Glutamatergic neuron (in vitro differentiated cells): ENCODE data around the gene TRIM63. TPM values are rescaled to one million over a fixed set of nuclear protein-coding genes. Genes with fewer than 3 reads are reported as not detected.

Source experiments
- DNase-seq: peaks from one replicate; pipeline ENCODE4 v3.0.0; 2022
- H3K27ac Mint-ChIP-seq: one replicate; pipeline ENCODE4 v1.8.0; 2020; ENCODE audit warnings: mild to moderate bottlenecking, mixed read lengths, inconsistent platforms; ENCODE audit not compliant: unreplicated experiment
- H3K27me3 Mint-ChIP-seq: one replicate; pipeline ENCODE4 v1.8.0; 2020; ENCODE audit warnings: mild to moderate bottlenecking, moderate library complexity, mixed read lengths, inconsistent platforms; ENCODE audit not compliant: unreplicated experiment
- H3K36me3 Mint-ChIP-seq: one replicate; pipeline ENCODE4 v1.8.0; 2020; ENCODE audit warnings: mild to moderate bottlenecking, mixed read lengths, inconsistent platforms; ENCODE audit not compliant: unreplicated experiment
- H3K4me1 Mint-ChIP-seq: one replicate; pipeline ENCODE4 v1.8.0; 2020; ENCODE audit warnings: mild to moderate bottlenecking, low read depth, mixed read lengths, inconsistent platforms; ENCODE audit not compliant: unreplicated experiment
- H3K4me3 Mint-ChIP-seq: one replicate; pipeline ENCODE4 v1.8.0; 2020; ENCODE audit warnings: mild to moderate bottlenecking, mixed read lengths, inconsistent platforms; ENCODE audit not compliant: unreplicated experiment
- H3K9me3 Mint-ChIP-seq: one replicate; pipeline ENCODE4 v1.8.0; 2020; ENCODE audit warnings: mild to moderate bottlenecking, moderate library complexity, mixed read lengths, inconsistent platforms; ENCODE audit not compliant: unreplicated experiment
- total RNA-seq: library from RNA; stranded (reverse); fragmentation: NEBNext Ultra II Directional; extraction: Animal tissue kit (Norgen Biotek cat#: 25700); gene quantifications from one replicate; pipeline ENCODE4 v1.2.1, GENCODE V29; 2021; ENCODE audit not compliant: unreplicated experiment
- TF ChIP-seq, protein P1 (sequence below): fragments of 200-600 bp; sonication (generic); IDR thresholded peaks from one replicate; pipeline ENCODE4 v1.5.0; 2021; ENCODE audit not compliant: partially characterized antibody, unreplicated experiment

The TRIM63 gene
- total RNA-seq, 1 donor from 2014 or later = not detected

DNA sequence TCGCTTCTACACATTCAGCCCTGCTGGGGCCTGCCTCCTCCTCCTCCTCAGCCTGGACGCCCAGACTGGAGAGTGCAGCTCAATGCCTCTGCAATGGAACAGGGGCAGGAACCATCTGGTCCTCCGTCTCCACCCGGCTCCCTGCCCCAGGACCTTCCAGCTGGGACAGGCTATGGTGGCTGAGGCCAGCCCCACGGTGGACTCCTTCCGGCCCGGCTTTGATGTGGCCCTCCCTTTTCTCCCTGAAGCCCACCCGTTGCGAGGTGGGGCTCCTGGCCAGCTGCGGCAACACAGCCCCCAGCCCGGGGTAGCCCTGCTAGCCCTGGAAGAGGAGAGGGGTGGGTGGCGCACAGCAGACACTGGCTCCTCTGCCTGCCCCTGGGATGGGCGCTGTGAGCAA, 44.4 kb downstream of the TRIM63 start:
- Mint-ChIP-seq H3K36me3 (no peaks in the 10 kb centered on the region), H3K4me1 (peaks cover 15% of the 10 kb centered on the region), H3K27me3 (peaks cover 9% of the 10 kb centered on the region), H3K9me3 (no peaks in the 10 kb centered on the region), H3K27ac (no peak overlapping the region), H3K4me3 (no peak overlapping the region)
- TF ChIP-seq, protein P1, sequence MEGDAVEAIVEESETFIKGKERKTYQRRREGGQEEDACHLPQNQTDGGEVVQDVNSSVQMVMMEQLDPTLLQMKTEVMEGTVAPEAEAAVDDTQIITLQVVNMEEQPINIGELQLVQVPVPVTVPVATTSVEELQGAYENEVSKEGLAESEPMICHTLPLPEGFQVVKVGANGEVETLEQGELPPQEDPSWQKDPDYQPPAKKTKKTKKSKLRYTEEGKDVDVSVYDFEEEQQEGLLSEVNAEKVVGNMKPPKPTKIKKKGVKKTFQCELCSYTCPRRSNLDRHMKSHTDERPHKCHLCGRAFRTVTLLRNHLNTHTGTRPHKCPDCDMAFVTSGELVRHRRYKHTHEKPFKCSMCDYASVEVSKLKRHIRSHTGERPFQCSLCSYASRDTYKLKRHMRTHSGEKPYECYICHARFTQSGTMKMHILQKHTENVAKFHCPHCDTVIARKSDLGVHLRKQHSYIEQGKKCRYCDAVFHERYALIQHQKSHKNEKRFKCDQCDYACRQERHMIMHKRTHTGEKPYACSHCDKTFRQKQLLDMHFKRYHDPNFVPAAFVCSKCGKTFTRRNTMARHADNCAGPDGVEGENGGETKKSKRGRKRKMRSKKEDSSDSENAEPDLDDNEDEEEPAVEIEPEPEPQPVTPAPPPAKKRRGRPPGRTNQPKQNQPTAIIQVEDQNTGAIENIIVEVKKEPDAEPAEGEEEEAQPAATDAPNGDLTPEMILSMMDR = no peak
- no peak for DNase-seq

DNA sequence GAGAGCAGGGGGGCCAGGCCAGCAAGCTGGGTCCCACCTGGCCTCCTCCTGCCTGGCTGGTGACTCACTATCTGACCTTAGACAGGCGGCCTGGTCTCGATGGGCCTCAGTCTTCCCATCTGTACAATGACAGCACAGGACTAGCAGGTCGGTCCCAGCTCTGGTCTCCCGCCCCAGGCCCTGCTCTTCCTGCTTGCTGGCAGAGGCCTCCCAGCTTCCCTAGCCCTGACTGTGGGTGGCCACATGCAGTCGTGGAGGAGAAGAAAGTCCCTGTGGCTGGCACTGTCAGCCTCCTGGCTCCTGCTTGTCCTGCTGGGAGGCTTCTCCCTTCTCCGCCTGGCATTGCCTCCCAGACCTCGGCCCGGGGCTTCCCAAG, 45.0 kb downstream of the TRIM63 start:
- Mint-ChIP-seq H3K27me3 (peaks cover 9% of the 10 kb centered on the region), H3K9me3 (no peaks in the 10 kb centered on the region), H3K27ac (peak overlapping the region; percentile 43), H3K36me3 (no peaks in the 10 kb centered on the region), H3K4me1 (peaks cover 15% of the 10 kb centered on the region), H3K4me3 (no peak overlapping the region)
- no peak for DNase-seq
- TF ChIP-seq, protein P1 = no peak

DNA sequence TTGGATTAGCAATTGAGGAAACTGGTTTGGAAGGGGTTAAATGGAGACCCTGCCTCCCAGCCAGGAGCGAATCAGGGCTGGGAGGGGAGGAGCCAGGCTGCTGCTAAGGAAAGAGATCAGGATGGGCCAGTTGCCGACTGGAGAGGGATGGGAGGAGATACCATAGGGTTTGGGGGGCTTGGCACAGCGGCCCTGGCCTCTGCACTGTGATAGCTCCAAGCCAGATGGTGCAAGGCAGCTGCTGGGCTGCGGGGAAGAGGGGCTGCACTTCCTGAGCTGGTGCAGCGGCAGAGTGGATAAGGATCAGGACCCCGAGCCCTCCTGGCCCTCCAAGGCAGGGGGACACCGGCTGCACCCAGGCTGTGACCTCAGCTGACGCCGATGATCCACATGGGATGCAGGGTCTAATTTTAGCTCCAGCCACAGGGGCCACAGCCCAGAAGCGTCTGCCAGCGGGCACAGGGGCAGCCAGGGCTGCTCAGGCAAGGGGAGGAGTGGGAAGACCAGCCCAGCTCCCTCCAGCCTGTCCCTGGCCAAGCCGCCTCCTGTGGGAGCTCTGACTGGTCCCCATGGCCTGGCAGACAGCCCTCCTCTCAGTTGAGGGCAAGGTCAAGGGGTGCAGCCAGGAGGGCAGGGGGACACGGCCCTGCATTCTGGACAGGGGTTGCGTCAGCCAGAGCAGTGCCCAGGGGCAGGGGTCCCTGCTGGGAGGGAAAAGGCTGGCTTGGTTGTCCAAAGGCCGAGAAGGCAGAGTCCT, 45.6 kb downstream of the TRIM63 start, which contains the start of gene EXTL1:
Gene EXTL1, plus strand, starts transcription at position 129 of the 757 bp plus-strand sequence. CDS start 872 bp downstream, outside the sequence.
- Mint-ChIP-seq H3K36me3 (no peaks in the 10 kb centered on the region), H3K4me3 (peak within 1 kb of the TSS; percentile 96), H3K27ac (peak within 1 kb of the TSS; percentile 96), H3K4me1 (peaks cover 19% of the 10 kb centered on the region), H3K9me3 (no peaks in the 10 kb centered on the region), H3K27me3 (peaks cover 10% of the 10 kb centered on the region)
- TF ChIP-seq, protein P1 = no peak
- DNase-seq = peak; percentile 80

DNA sequence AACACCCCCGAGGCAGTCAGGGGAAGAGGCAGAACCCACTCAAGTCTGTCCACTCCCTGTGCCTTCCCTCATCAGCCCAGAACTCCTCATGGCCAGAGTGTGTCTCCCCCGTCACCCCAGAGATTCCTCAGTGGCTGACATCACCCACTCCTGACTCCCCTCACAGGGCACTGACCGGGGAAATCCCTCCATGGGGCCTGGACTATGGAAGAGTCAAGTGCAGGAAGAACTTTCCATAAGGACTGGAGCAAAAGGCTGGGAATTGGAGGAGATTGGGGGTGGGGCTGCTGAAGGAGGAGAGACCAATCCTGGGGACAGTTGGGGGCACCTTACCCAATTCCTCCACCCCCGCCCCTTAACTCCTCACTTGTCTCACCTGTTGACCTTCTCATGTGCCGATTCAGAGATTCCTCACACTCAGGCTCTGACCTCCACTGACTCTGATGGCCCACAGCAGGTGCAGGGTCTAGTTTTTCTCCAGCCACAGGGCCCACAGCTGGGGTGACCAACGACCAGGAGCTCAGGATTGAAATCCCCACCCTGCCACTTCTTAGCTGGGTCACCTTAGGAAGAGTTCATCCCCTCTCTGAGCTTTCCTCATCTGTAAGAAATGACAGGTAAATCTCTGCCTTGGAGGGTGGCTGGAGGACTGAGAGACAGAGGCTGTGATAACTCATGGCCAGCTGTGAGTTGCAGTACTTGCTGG, 46.3 kb downstream of the TRIM63 start:
- Mint-ChIP-seq H3K9me3 (no peaks in the 10 kb centered on the region), H3K36me3 (no peaks in the 10 kb centered on the region), H3K4me3 (peak overlapping the region; percentile 96), H3K4me1 (peaks cover 24% of the 10 kb centered on the region), H3K27ac (peak overlapping the region; percentile 96), H3K27me3 (peaks cover 10% of the 10 kb centered on the region)
- TF ChIP-seq, protein P1 = no peak
- no peak for DNase-seq

DNA sequence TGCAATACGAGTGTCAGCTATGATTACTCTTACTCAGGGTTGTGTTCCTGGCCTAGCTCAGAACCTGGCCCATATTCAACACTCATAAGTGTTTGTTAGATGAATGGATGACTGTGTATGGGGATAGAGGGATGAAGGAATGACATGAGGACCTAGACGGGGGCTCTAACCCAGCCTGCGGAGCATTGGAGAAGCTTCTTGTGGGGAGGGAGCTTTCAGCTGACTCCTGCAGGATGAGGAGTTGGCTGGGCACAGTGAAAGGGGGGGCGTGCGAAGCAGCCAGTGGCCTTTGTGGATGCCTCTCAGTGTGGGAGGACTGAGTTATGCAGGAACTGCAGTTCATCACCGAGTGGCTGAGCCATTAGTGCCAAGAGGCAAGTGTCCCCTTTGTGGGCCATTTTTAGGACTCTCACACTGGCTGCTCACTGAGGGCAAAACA, 47.1 kb downstream of the TRIM63 start:
- H3K4me1 Mint-ChIP-seq = peaks cover 24% of the 10 kb centered on the region
- TF ChIP-seq, protein P1 = no peak
- no peaks in the 10 kb centered on the region for H3K9me3 Mint-ChIP-seq
- no peak for DNase-seq
- H3K27me3 Mint-ChIP-seq = peaks cover 10% of the 10 kb centered on the region
- H3K27ac Mint-ChIP-seq = no peak overlapping the region
- H3K36me3 Mint-ChIP-seq = no peaks in the 10 kb centered on the region
- H3K4me3 Mint-ChIP-seq = peak overlapping the region; percentile 66
